Smooth muscle cell of the brain vasculature (primary cell): Measurements from ENCODE around the gene CDK16.
"Not testable (repeated sequence)": the region's sequence is repeated elsewhere in the genome, so short reads cannot be mapped to it uniquely, and the experiment has no call there.

Source experiments
- DNase-seq: peaks from one replicate; pipeline ENCODE4 v3.0.0-alpha.2; 2012; ENCODE audit warnings: low read depth, low spot score

Gene CDK16

GRCh38 chrX:47248576-47248975, 30.1 kb downstream of the CDK16 start:
- DNase-seq, result no peak

- no peak for DNase-seq
These were observed 31.5 kb downstream of the CDK16 start for GRCh38 chrX:47250017-47250347.

GRCh38 chrX:47257620-47258019, 39.1 kb downstream of the CDK16 start:
- DNase-seq, result not testable (repeated sequence)

- DNase-seq, result no peak
These were observed 46.1 kb downstream of the CDK16 start for GRCh38 chrX:47264483-47265173.

GRCh38 chrX:47266643-47267042, 48.2 kb downstream of the CDK16 start:
- DNase-seq, result no peak

GRCh38 chrX:47272013-47272408, 53.5 kb downstream of the CDK16 start:
- DNase-seq, result no peak

GRCh38 chrX:47273011-47273730, 54.7 kb downstream of the CDK16 start:
- no peak for DNase-seq

- no peak for DNase-seq
These were observed 60.2 kb downstream of the CDK16 start for GRCh38 chrX:47278691-47279090.
